ENCODE measurements around the gene BHMT.
A peak's percentile ranks its signal among the peaks of the same experiment; 100 is the strongest.
"Not testable (repeated sequence)": the region's sequence is repeated elsewhere in the genome, so short reads cannot be mapped to it uniquely, and the experiment has no call there.

The BHMT gene

DNA sequence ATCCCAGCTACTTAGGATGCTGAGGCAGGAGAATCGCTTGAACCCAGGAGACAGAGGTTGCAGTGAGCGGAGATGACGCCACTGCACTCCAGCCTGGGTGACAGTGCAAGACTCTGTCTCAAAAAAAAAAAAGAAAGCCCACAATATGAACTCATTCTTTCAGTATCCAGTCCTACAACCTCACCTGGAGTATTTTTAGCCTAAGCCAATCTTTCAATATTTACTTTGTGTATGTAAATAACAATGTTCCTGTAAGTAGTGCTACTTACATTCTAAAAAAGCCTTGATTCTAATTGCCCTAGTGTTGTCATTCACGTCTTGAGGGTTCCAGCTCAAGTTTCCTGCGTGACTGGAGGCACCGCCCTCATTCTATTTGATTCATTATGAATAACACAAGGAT lies 62.0 kb downstream of the BHMT start:
- DNase-seq: no peak

GRCh38 chr5:79180449-79180848 lies 68.8 kb downstream of the BHMT start:
- DNase-seq: not testable (repeated sequence)

GRCh38 chr5:79181419-79182022 lies 69.9 kb downstream of the BHMT start:
- peak; percentile 17 for DNase-seq
